Ectodermal cell (in vitro differentiated cells): ENCODE measurements around the gene MXRA8.

Experiments
- H3K27ac ChIP-seq: 2 replicates; pipeline ENCODE4 v1.7.0; 2013; ENCODE audit warnings: mild to moderate bottlenecking, low read depth, low read length; ENCODE audit not compliant: insufficient read depth, poor library complexity, severe bottlenecking
- H3K27me3 ChIP-seq: 2 replicates; pipeline ENCODE4 v1.7.0; 2013; ENCODE audit warnings: mild to moderate bottlenecking, low read length; ENCODE audit not compliant: insufficient read depth, control insufficient read depth, poor library complexity, severe bottlenecking
- H3K36me3 ChIP-seq: one replicate; pipeline ENCODE4 v1.7.0; 2013; ENCODE audit warnings: low read length; ENCODE audit not compliant: control insufficient read depth, insufficient read depth
- H3K4me1 ChIP-seq: one replicate; pipeline ENCODE4 v1.7.0; 2013; ENCODE audit warnings: low read length; ENCODE audit not compliant: control insufficient read depth, insufficient read depth
- H3K4me3 ChIP-seq: 2 replicates; pipeline ENCODE4 v1.7.0; 2013; ENCODE audit warnings: low read depth, low read length, control low read depth; ENCODE audit not compliant: insufficient read depth
- H3K9me3 ChIP-seq: 2 replicates; pipeline ENCODE4 v1.7.0; 2013; ENCODE audit warnings: mild to moderate bottlenecking, low read length, moderate library complexity; ENCODE audit not compliant: control insufficient read depth
- WGBS, 2 experiments: methylation state at CpG; one replicate each; pipeline ENCODE4 v1.1.7; 2013; ENCODE audit warnings: missing lambda C conversion rate in 2 of 2; 5-methylcytosine and 5-hydroxymethylcytosine counted together

The MXRA8 gene

GRCh38 chr1:1326075-1326605 lies 32.2 kb downstream of the MXRA8 start:
- no peaks in the 10 kb centered on the region for H3K9me3 ChIP-seq
- H3K27me3 ChIP-seq = no peaks in the 10 kb centered on the region
- no peak overlapping the region for H3K4me3 ChIP-seq
- H3K27ac ChIP-seq = no peak overlapping the region
- WGBS, 2 experiments = 92 to 95% methylated on average over 8 of the region's 8 CpGs
- H3K4me1 ChIP-seq = peaks cover 4% of the 10 kb centered on the region
- H3K36me3 ChIP-seq = peaks cover under 1% of the 10 kb centered on the region

GRCh38 chr1:1325288-1326074 lies 32.9 kb downstream of the MXRA8 start:
- WGBS, 2 experiments = 83 to 87% methylated on average over 16 of the region's 16 CpGs
- Histone ChIP-seq H3K9me3 (no peaks in the 10 kb centered on the region), H3K27ac (no peak overlapping the region), H3K4me3 (peak overlapping the region; percentile 81), H3K4me1 (peaks cover 4% of the 10 kb centered on the region), H3K27me3 (no peaks in the 10 kb centered on the region), H3K36me3 (peaks cover 7% of the 10 kb centered on the region)

GRCh38 chr1:1324524-1325287 lies 33.6 kb downstream of the MXRA8 start, which contains the start of the genes CPTP and INTS11:
Gene CPTP, plus strand, starts transcription at chr1:1324802. Its CDS starts 2,109 bp downstream, at chr1:1326911.
Gene INTS11, minus strand, starts transcription at chr1:1324660. Its CDS starts 52 bp downstream, at chr1:1324608.
- no peak within 1 kb of the TSS for H3K27ac ChIP-seq

GRCh38 chr1:1324084-1324523 lies 34.3 kb downstream of the MXRA8 start:
- 1% methylated on average over 40 of the region's 41 CpGs for WGBS, 2 experiments
- Histone ChIP-seq H3K9me3 (no peaks in the 10 kb centered on the region), H3K27ac (no peak overlapping the region), H3K27me3 (no peaks in the 10 kb centered on the region), H3K36me3 (peaks cover 13% of the 10 kb centered on the region), H3K4me1 (peaks cover 4% of the 10 kb centered on the region), H3K4me3 (peak overlapping the region; percentile 81)

More at GRCh38 chr1:1324524-1325287, 33.6 kb downstream of the MXRA8 start, which contains the start of the genes CPTP and INTS11:
- Histone ChIP-seq H3K4me3 (peak within 1 kb of the TSS; percentile 81), H3K4me1 (peaks cover 4% of the 10 kb centered on the region), H3K27me3 (no peaks in the 10 kb centered on the region), H3K36me3 (peaks cover 8% of the 10 kb centered on the region), H3K9me3 (no peaks in the 10 kb centered on the region)
- 1% methylated on average over 84 of the region's 84 CpGs for WGBS, 2 experiments

- Histone ChIP-seq H3K27ac (no peak overlapping the region), H3K36me3 (peaks cover 17% of the 10 kb centered on the region), H3K4me1 (peaks cover 4% of the 10 kb centered on the region), H3K4me3 (no peak overlapping the region), H3K27me3 (no peaks in the 10 kb centered on the region), H3K9me3 (no peaks in the 10 kb centered on the region)
- WGBS, 2 experiments = 94 to 97% methylated on average over 10 of the region's 10 CpGs
Observed at GRCh38 chr1:1322952-1323351, 35.4 kb downstream of the MXRA8 start.

- H3K27me3 ChIP-seq = no peaks in the 10 kb centered on the region
- H3K4me1 ChIP-seq = peaks cover 4% of the 10 kb centered on the region
- 94 to 95% methylated on average over 8 of the region's 14 CpGs for WGBS, 2 experiments
Observed at GRCh38 chr1:1322418-1322817, 35.9 kb downstream of the MXRA8 start.

GRCh38 chr1:1321477-1321876 lies 36.9 kb downstream of the MXRA8 start:
- Histone ChIP-seq H3K27me3 (no peaks in the 10 kb centered on the region), H3K9me3 (no peaks in the 10 kb centered on the region), H3K4me1 (peaks cover 4% of the 10 kb centered on the region), H3K4me3 (no peak overlapping the region), H3K36me3 (peaks cover 17% of the 10 kb centered on the region), H3K27ac (no peak overlapping the region)
- WGBS, 2 experiments = 94 to 95% methylated on average over 8 of the region's 8 CpGs

More at GRCh38 chr1:1322418-1322817, 35.9 kb downstream of the MXRA8 start:
- no peak overlapping the region for H3K27ac ChIP-seq
- peaks cover 17% of the 10 kb centered on the region for H3K36me3 ChIP-seq
- no peaks in the 10 kb centered on the region for H3K9me3 ChIP-seq
- no peak overlapping the region for H3K4me3 ChIP-seq

GRCh38 chr1:1320666-1321448 lies 37.5 kb downstream of the MXRA8 start:
- H3K27me3 ChIP-seq = no peaks in the 10 kb centered on the region
- no peak overlapping the region for H3K4me3 ChIP-seq
- 94 to 95% methylated on average over 23 of the region's 23 CpGs for WGBS, 2 experiments
- H3K9me3 ChIP-seq = no peaks in the 10 kb centered on the region
- peaks cover 17% of the 10 kb centered on the region for H3K36me3 ChIP-seq
- no peak overlapping the region for H3K27ac ChIP-seq
- peaks cover 9% of the 10 kb centered on the region for H3K4me1 ChIP-seq

GRCh38 chr1:1319646-1319941 lies 38.8 kb downstream of the MXRA8 start:
- no peaks in the 10 kb centered on the region for H3K27me3 ChIP-seq
- no peak overlapping the region for H3K27ac ChIP-seq
- WGBS, 2 experiments = 96% methylated on average over 13 of the region's 13 CpGs
- peaks cover 6% of the 10 kb centered on the region for H3K4me1 ChIP-seq
- H3K9me3 ChIP-seq = no peaks in the 10 kb centered on the region
- H3K4me3 ChIP-seq = no peak overlapping the region
- peaks cover 17% of the 10 kb centered on the region for H3K36me3 ChIP-seq
